Keratinocyte (primary cell): Measurements from ENCODE around the gene TEX38. TPM values are rescaled to one million over a fixed set of nuclear protein-coding genes. Genes with fewer than 3 reads are reported as not detected.

Experiments used
- DNase-seq: peaks from one replicate; pipeline ENCODE4 v3.0.0-alpha.2; 2011; ENCODE audit warnings: low read depth, missing footprints, low spot score
- FAIRE-seq: peaks from 2 replicates; lab custom pipeline; 2011; peaks lifted over from hg19 to GRCh38; lab: Jason Lieb, UNC
- H2AFZ ChIP-seq: 2 replicates; pipeline ENCODE4 v1.6.0; 2012; ENCODE audit warnings: low read length, control low read depth, inconsistent platforms; ENCODE audit not compliant: control insufficient read depth
- H3K27ac ChIP-seq: 2 replicates; pipeline ENCODE4 v1.5.1; 2011; ENCODE audit warnings: low read length; ENCODE audit not compliant: control insufficient read depth, insufficient read depth
- H3K27me3 ChIP-seq: 3 replicates; pipeline ENCODE4 v1.6.0; 2011; ENCODE audit warnings: low read length; ENCODE audit not compliant: control insufficient read depth, insufficient read depth; ENCODE audit errors: extremely low read depth
- H3K36me3 ChIP-seq, 2 experiments: 2 replicates in 1 of 2; 3 replicates in 1 of 2; pipeline ENCODE4 v1.5.1; 2011; ENCODE audit warnings: low read length in 2 of 2, mild to moderate bottlenecking in 1 of 2; ENCODE audit not compliant: control insufficient read depth in 2 of 2, insufficient read depth in 2 of 2; ENCODE audit errors: extremely low read depth in 1 of 2
- H3K4me1 ChIP-seq: 3 replicates; pipeline ENCODE4 v1.5.1; 2011; ENCODE audit warnings: low read length; ENCODE audit not compliant: control insufficient read depth, insufficient read depth; ENCODE audit errors: extremely low read depth
- H3K4me2 ChIP-seq: 3 replicates; pipeline ENCODE4 v1.6.0; 2011; ENCODE audit warnings: low read depth, low read length; ENCODE audit not compliant: control insufficient read depth, insufficient read depth; ENCODE audit errors: extremely low read depth
- H3K4me3 ChIP-seq, 3 experiments: fragments of 200-600 bp in 1 of 3; sonication (generic) in 1 of 3; 2 replicates in 2 of 3; 3 replicates in 1 of 3; pipeline ENCODE4 v1.5.1; 2011 to 2016; ENCODE audit warnings: low read length in 3 of 3, mild to moderate bottlenecking in 3 of 3, control low read depth in 2 of 3, inconsistent platforms in 1 of 3, low read depth in 1 of 3, mixed read lengths in 1 of 3, mixed run types in 1 of 3, moderate library complexity in 1 of 3; ENCODE audit not compliant: control insufficient read depth in 2 of 3, insufficient read depth in 2 of 3; ENCODE audit errors: extremely low read depth in 1 of 3
- H3K79me2 ChIP-seq: 2 replicates; pipeline ENCODE4 v1.6.0; 2012; ENCODE audit warnings: low read length; ENCODE audit not compliant: control insufficient read depth, insufficient read depth
- H3K9ac ChIP-seq: 3 replicates; pipeline ENCODE4 v1.6.0; 2011; ENCODE audit warnings: low read length; ENCODE audit not compliant: control insufficient read depth, insufficient read depth; ENCODE audit errors: extremely low read depth
- H3K9me1 ChIP-seq: 3 replicates; pipeline ENCODE4 v1.6.0; 2011; ENCODE audit warnings: low read length; ENCODE audit not compliant: control insufficient read depth, insufficient read depth; ENCODE audit errors: extremely low read depth
- H3K9me3 ChIP-seq: 2 replicates; pipeline ENCODE4 v1.5.1; 2012; ENCODE audit warnings: low read depth, low read length; ENCODE audit not compliant: control insufficient read depth
- H4K20me1 ChIP-seq: 3 replicates; pipeline ENCODE4 v1.6.0; 2011; ENCODE audit warnings: low read length; ENCODE audit not compliant: control insufficient read depth, insufficient read depth; ENCODE audit errors: extremely low read depth
- EZH2 ChIP-seq: IDR thresholded peaks from one replicate; pipeline ENCODE4 v1.6.1; 2012; ENCODE audit warnings: inconsistent platforms, mild to moderate bottlenecking, low read length, moderate library complexity
- dilution Hi-C: fragments of 300-500 bp; cut with MboI; formaldehyde crosslinking; loops from one replicate; pipeline ENCODE4 v1.7.0; 2020; ENCODE audit warnings: low sequenced_read_pairs; ENCODE audit not compliant: extremely low pct_ligation_motif_present
- polyA minus RNA-seq, 3 experiments: library from RNA; depleted of rRNA, polyadenylated mRNA; stranded (reverse); fragments of >200 nt; gene quantifications; 1 replicate in 1 of 3; 2 replicates in 1 of 3; 3 replicates in 1 of 3; pipeline ENCODE4 v1.2.3, GENCODE V29; 2011
- polyA plus RNA-seq, 5 experiments: library from polyadenylated mRNA; depleted of rRNA in 3 of 5; stranded (reverse) in 3 of 5; stranded (forward) in 1 of 5; unstranded in 1 of 5; fragments of >200 nt; gene quantifications; 1 replicate in 1 of 5; 2 replicates in 3 of 5; 3 replicates in 1 of 5; pipeline versions ENCODE4 v1.2.1 to v1.2.3, GENCODE V29; 2011 to 2012; ENCODE audit warnings: missing spikeins in 2 of 5, low read depth in 1 of 5, low replicate concordance in 1 of 5
- TF ChIP-seq, protein P1 (sequence below), 3 experiments: IDR thresholded peaks in 1 of 3; conservative IDR thresholded peaks in 1 of 3; optimal IDR thresholded peaks in 1 of 3; 2 replicates in 2 of 3; 3 replicates in 1 of 3; pipeline versions ENCODE3 to v1.5.1; 2011; ENCODE audit warnings: low read length in 3 of 3, mild to moderate bottlenecking in 3 of 3, moderate library complexity in 2 of 3, control low read depth in 1 of 3, inconsistent platforms in 1 of 3; ENCODE audit not compliant: insufficient read depth in 2 of 3; ENCODE audit errors: extremely low read depth in 1 of 3

The TEX38 gene
- polyA plus RNA-seq = not detected in 3 replicates
- polyA plus RNA-seq (2011; ENCODE audit: low read depth) = not detected
- polyA plus RNA-seq (2011; cell fraction: cytosol; rRNA removed) = not detected in 2 replicates
- 0.15 TPM in 1 of 2 replicates, not detected in the other for polyA plus RNA-seq (2011; cell fraction: nucleus; rRNA removed)
- polyA plus RNA-seq (2012; ENCODE audit: low replicate concordance) = 0.37 TPM in 1 of 2 replicates, not detected in the other
- polyA minus RNA-seq = not detected in 3 replicates
- not detected for polyA minus RNA-seq (2011; cell fraction: cytosol; rRNA and poly(A)+ RNA removed)
- not detected in 2 replicates for polyA minus RNA-seq (2011; cell fraction: nucleus; rRNA and poly(A)+ RNA removed)

DNA sequence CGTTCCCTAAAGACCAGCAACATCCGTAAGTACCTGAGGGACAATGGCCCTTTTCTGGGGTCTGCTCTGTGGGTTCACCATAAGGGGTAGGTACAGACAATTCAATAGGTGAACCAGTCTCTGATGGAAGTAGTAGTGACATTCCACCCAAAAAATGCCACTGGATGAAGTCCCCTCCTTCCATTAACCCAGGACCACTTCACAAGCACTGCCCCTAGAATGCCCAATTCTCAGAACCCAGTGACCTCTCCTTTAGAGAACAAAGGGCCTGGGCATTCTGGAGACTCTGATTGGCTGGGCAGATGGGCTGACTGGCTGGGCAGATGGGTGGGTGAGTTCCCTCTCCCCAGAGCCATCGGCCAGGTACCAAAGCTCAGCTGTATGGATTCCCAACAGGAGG is at the start of gene TEX38:
TSS of gene TEX38 (plus strand) at position 301 of the 400 bp plus-strand sequence. CDS start at position 382, 81 bp downstream.
- Histone ChIP-seq H3K4me2 (no peak within 1 kb of the TSS), H3K79me2 (peaks cover 6% of the 10 kb centered on the region), H3K4me1 (peaks cover 11% of the 10 kb centered on the region), H3K27me3 (no peaks in the 10 kb centered on the region), H3K27ac (no peak within 1 kb of the TSS), H3K4me3 (no peak within 1 kb of the TSS), H3K9me1 (no peaks in the 10 kb centered on the region), H3K9ac (no peak within 1 kb of the TSS), H3K9me3 (no peaks in the 10 kb centered on the region), H4K20me1 (no peaks in the 10 kb centered on the region), H2AFZ (no peak within 1 kb of the TSS), H3K36me3 (peaks cover 3 to 9% of the 10 kb centered on the region in 2 experiments)
- DNase-seq (no peak), FAIRE-seq (no peak)
- TF ChIP-seq EZH2 = no peak
- TF ChIP-seq, protein P1, sequence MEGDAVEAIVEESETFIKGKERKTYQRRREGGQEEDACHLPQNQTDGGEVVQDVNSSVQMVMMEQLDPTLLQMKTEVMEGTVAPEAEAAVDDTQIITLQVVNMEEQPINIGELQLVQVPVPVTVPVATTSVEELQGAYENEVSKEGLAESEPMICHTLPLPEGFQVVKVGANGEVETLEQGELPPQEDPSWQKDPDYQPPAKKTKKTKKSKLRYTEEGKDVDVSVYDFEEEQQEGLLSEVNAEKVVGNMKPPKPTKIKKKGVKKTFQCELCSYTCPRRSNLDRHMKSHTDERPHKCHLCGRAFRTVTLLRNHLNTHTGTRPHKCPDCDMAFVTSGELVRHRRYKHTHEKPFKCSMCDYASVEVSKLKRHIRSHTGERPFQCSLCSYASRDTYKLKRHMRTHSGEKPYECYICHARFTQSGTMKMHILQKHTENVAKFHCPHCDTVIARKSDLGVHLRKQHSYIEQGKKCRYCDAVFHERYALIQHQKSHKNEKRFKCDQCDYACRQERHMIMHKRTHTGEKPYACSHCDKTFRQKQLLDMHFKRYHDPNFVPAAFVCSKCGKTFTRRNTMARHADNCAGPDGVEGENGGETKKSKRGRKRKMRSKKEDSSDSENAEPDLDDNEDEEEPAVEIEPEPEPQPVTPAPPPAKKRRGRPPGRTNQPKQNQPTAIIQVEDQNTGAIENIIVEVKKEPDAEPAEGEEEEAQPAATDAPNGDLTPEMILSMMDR (optimal IDR thresholded peaks at IDR 0.05 in 1 of 3, IDR thresholded peaks at IDR 0.05 in 1 of 3, conservative IDR thresholded peaks at IDR 0.05 in 1 of 3; ENCODE audit: extremely low read depth in 1 of 3, insufficient read depth in 2 of 3, low read length in 3 of 3) = no peak
- dilution Hi-C loops = no loop called here

DNA sequence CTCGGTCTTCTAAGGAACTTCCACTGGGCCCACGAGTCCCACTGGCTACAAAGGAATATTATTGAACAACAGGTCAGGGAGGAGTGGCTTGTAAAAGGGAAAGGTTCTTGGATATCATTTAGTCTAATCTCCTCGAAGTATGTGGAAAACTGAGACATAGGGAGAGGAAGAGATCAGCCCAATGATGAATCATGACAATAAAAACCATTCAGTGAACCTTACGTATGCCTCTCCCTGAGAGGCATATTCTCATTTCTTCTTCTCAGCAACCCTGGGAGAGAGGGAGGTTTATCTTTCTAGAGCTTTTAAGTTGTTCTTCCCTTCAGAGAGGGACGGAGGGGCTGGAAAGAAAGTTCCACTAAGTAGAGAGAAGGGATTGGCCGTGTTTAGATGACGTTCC is 49.7 kb upstream of the TEX38 start:
- Histone ChIP-seq H3K4me3 (no peak overlapping the region), H3K27me3 (no peaks in the 10 kb centered on the region), H3K9me3 (no peaks in the 10 kb centered on the region), H3K4me1 (peaks cover 7% of the 10 kb centered on the region), H3K36me3 (no peaks in the 10 kb centered on the region), H4K20me1 (no peaks in the 10 kb centered on the region), H3K9ac (no peak overlapping the region), H3K4me2 (peak overlapping the region; percentile 7), H3K27ac (no peak overlapping the region), H2AFZ (peak overlapping the region; percentile 53), H3K9me1 (no peaks in the 10 kb centered on the region), H3K79me2 (no peaks in the 10 kb centered on the region)
- dilution Hi-C loops = no loop called here
- DNase-seq (no peak), FAIRE-seq (no peak)
- TF ChIP-seq EZH2 = no peak
- TF ChIP-seq, protein P1 (optimal IDR thresholded peaks at IDR 0.05 in 1 of 3, IDR thresholded peaks at IDR 0.05 in 1 of 3, conservative IDR thresholded peaks at IDR 0.05 in 1 of 3; ENCODE audit: extremely low read depth in 1 of 3, insufficient read depth in 2 of 3, low read length in 3 of 3) = no peak
